ENCODE data around the gene CACHD1. TPM values are rescaled to one million over a fixed set of nuclear protein-coding genes. Genes with fewer than 3 reads are reported as not detected.

CACHD1 gene
- total RNA-seq, 1 experiment from 2014 or later: 16.6 TPM

DNA sequence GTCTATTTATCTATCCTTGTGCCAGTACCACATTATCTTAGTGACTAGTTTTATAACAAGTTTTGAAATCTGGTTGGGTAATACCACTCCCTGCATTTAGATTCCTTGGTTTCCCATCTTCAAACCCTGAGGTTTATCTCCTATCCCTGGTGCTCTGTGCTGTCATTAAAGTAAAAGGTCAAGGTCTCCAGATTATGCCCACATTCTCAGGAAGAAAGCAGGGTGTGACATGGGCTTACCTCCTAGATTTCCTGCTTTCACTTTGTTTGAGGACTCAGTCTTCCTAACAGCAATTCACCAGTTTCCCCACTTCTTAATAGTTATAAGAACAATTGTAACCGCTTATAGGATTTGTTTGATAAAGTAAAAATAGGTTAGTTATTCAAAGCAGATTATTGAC is 86.0 kb downstream of the CACHD1 start:
- H3K27ac Mint-ChIP-seq (ENCODE audit: unreplicated experiment): no peak overlapping the region
- peaks cover 29% of the 10 kb centered on the region for H3K36me3 Mint-ChIP-seq (ENCODE audit: insufficient read depth, unreplicated experiment)
- no peak overlapping the region for H3K4me3 Mint-ChIP-seq (ENCODE audit: unreplicated experiment)
- TF ChIP-seq, protein P1, sequence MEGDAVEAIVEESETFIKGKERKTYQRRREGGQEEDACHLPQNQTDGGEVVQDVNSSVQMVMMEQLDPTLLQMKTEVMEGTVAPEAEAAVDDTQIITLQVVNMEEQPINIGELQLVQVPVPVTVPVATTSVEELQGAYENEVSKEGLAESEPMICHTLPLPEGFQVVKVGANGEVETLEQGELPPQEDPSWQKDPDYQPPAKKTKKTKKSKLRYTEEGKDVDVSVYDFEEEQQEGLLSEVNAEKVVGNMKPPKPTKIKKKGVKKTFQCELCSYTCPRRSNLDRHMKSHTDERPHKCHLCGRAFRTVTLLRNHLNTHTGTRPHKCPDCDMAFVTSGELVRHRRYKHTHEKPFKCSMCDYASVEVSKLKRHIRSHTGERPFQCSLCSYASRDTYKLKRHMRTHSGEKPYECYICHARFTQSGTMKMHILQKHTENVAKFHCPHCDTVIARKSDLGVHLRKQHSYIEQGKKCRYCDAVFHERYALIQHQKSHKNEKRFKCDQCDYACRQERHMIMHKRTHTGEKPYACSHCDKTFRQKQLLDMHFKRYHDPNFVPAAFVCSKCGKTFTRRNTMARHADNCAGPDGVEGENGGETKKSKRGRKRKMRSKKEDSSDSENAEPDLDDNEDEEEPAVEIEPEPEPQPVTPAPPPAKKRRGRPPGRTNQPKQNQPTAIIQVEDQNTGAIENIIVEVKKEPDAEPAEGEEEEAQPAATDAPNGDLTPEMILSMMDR (IDR thresholded peaks at IDR 0.05; ENCODE audit: insufficient read depth in 1 of 2, low read depth in 1 of 2, low read length in 1 of 2, severe bottlenecking in 1 of 2, unreplicated experiment in 1 of 2): no peak
- no peaks in the 10 kb centered on the region for H3K4me1 ChIP-seq
- H3K27me3 Mint-ChIP-seq (ENCODE audit: insufficient read depth, unreplicated experiment): no peaks in the 10 kb centered on the region
- BruUV-seq (replicated peaks): no TSS peak
- ChIA-PET CTCF (no interaction called here), POLR2A (no interaction called here)
- H3K27me3 ChIP-seq (replicated peaks; ENCODE audit: control insufficient read depth, insufficient read depth, low read length): no peaks in the 10 kb centered on the region
- H3K9me3 Mint-ChIP-seq (ENCODE audit: unreplicated experiment): no peaks in the 10 kb centered on the region
- intact Hi-C loops (cut with micrococcal nuclease; ENCODE audit: unreplicated experiment): no loop called here
- H3K4me1 Mint-ChIP-seq (ENCODE audit: low read depth, unreplicated experiment): no peaks in the 10 kb centered on the region
- no peaks in the 10 kb centered on the region for H3K9me3 ChIP-seq
- H3K36me3 ChIP-seq (ENCODE audit: control insufficient read depth, insufficient read depth, low read length): no peaks in the 10 kb centered on the region
- no peak overlapping the region for H3K4me3 ChIP-seq (ENCODE audit: low read depth, low read length)
- DNase-seq: no peak

- no peaks in the 10 kb centered on the region for H3K9me3 ChIP-seq
- intact Hi-C loops (cut with micrococcal nuclease; ENCODE audit: unreplicated experiment): loop anchor here (10.0 kb wide), 1 partner anchor 93 kb away; no protein-coding TSS in a partner anchor
- Mint-ChIP-seq H3K27me3 (ENCODE audit: insufficient read depth, unreplicated experiment) (no peaks in the 10 kb centered on the region), H3K4me1 (ENCODE audit: low read depth, unreplicated experiment) (peaks cover 13% of the 10 kb centered on the region), H3K9me3 (ENCODE audit: unreplicated experiment) (no peaks in the 10 kb centered on the region), H3K4me3 (ENCODE audit: unreplicated experiment) (no peak overlapping the region), H3K27ac (ENCODE audit: unreplicated experiment) (no peak overlapping the region), H3K36me3 (ENCODE audit: insufficient read depth, unreplicated experiment) (peaks cover 16% of the 10 kb centered on the region)
- H3K27me3 ChIP-seq (replicated peaks; ENCODE audit: control insufficient read depth, insufficient read depth, low read length): no peaks in the 10 kb centered on the region
- DNase-seq: no peak
- TF ChIP-seq, protein P1 (IDR thresholded peaks at IDR 0.05; ENCODE audit: insufficient read depth in 1 of 2, low read depth in 1 of 2, low read length in 1 of 2, severe bottlenecking in 1 of 2, unreplicated experiment in 1 of 2): no peak
- ChIA-PET CTCF (no interaction called here), POLR2A (no interaction called here)
- H3K4me1 ChIP-seq: peaks cover 28% of the 10 kb centered on the region
- BruUV-seq (replicated peaks): no TSS peak
- H3K4me3 ChIP-seq (ENCODE audit: low read depth, low read length): no peak overlapping the region
- no peaks in the 10 kb centered on the region for H3K36me3 ChIP-seq (ENCODE audit: control insufficient read depth, insufficient read depth, low read length)
Measured at GRCh38 chr1:64561993-64562392, 92.1 kb downstream of the CACHD1 start.

GRCh38 chr1:64563958-64564565 is 94.1 kb downstream of the CACHD1 start:
- Histone ChIP-seq H3K27me3 (replicated peaks; ENCODE audit: control insufficient read depth, insufficient read depth, low read length) (no peaks in the 10 kb centered on the region), H3K4me3 (ENCODE audit: low read depth, low read length) (no peak overlapping the region), H3K36me3 (ENCODE audit: control insufficient read depth, insufficient read depth, low read length) (no peaks in the 10 kb centered on the region), H3K4me1 (peaks cover 28% of the 10 kb centered on the region), H3K9me3 (no peaks in the 10 kb centered on the region)
- no peaks in the 10 kb centered on the region for H3K27me3 Mint-ChIP-seq (ENCODE audit: insufficient read depth, unreplicated experiment)
- peak overlapping the region; percentile 52 for H3K4me3 Mint-ChIP-seq (ENCODE audit: unreplicated experiment)
- peaks cover 13% of the 10 kb centered on the region for H3K4me1 Mint-ChIP-seq (ENCODE audit: low read depth, unreplicated experiment)
- ChIA-PET POLR2A (no interaction called here), CTCF (no interaction called here)
- peaks cover 3% of the 10 kb centered on the region for H3K36me3 Mint-ChIP-seq (ENCODE audit: insufficient read depth, unreplicated experiment)
- no TSS peak for BruUV-seq (replicated peaks)
- peak; percentile 72 to 87 for DNase-seq
- H3K27ac Mint-ChIP-seq (ENCODE audit: unreplicated experiment): peak overlapping the region; percentile 70
- TF ChIP-seq, protein P1 (IDR thresholded peaks at IDR 0.05; ENCODE audit: insufficient read depth in 1 of 2, low read depth in 1 of 2, low read length in 1 of 2, severe bottlenecking in 1 of 2, unreplicated experiment in 1 of 2): no peak
- intact Hi-C loops (cut with micrococcal nuclease; ENCODE audit: unreplicated experiment): loop anchor here (1.0 to 10.0 kb wide), 3 partner anchors 27 to 91 kb away; no protein-coding TSS in a partner anchor
- no peaks in the 10 kb centered on the region for H3K9me3 Mint-ChIP-seq (ENCODE audit: unreplicated experiment)
